K562 (cell line): ENCODE measurements around the gene ARHGAP18. TPM values are rescaled to one million over a fixed set of nuclear protein-coding genes. Genes with fewer than 3 reads are reported as not detected.

ENCODE experiments used
- ATAC-seq: fragments of 200-7000 bp; cut with Tn5 transposase; 3 replicates; pipeline ENCODE4 v1.9.1; 2020; ENCODE audit warnings: moderate library complexity
- BruUV-seq: library from RNA; stranded (reverse); fragments of 400-500 nt; replicated peaks from 2 replicates; lab custom pipeline; 2021; lab: Mats Ljungman, UMichigan
- CTCF ChIA-PET: fragments of 300-600 bp; formaldehyde crosslinking; extraction: SDS; loops from one replicate; lab custom pipeline; 2021; ENCODE audit warnings: low intra/inter-chr PET ratio; lab: Yijun Ruan, JAX
- POLR2A ChIA-PET: fragments of 300-600, 350-650 bp; sonication (Branson Sonifier 250); formaldehyde crosslinking; extraction: SDS; loops from one replicate; lab custom pipeline; 2021; ENCODE audit warnings: antibody characterized with exemption, inconsistent platforms; lab: Yijun Ruan, JAX
- DNase-seq, 4 experiments: peaks; one replicate each; pipeline versions ENCODE4 v3.0.0 to v3.0.0-alpha.2; 2011 to 2018; ENCODE audit warnings: low spot score in 3 of 4, mixed read lengths in 3 of 4; ENCODE audit errors: extremely low read depth in 1 of 4
- FAIRE-seq: peaks from 2 replicates; lab custom pipeline; 2011; peaks lifted over from hg19 to GRCh38; lab: Jason Lieb, UNC
- H2AFZ ChIP-seq: 2 replicates; pipeline ENCODE4 v1.6.0; 2011; ENCODE audit warnings: low read depth, low read length, control low read depth, inconsistent platforms
- H3K27ac ChIP-seq: fragments of 200-600 bp; 3 replicates; pipeline ENCODE4 v1.8.0; 2011; ENCODE audit warnings: low read depth, mild to moderate bottlenecking, control low read depth, inconsistent platforms, low read length, moderate library complexity, mixed read lengths; ENCODE audit errors: extremely low read depth
- H3K27me3 ChIP-seq, 2 experiments: fragments of 300-600 bp in 1 of 2; 2 replicates in 1 of 2; 3 replicates in 1 of 2; pipeline versions ENCODE4 v1.6.0 to v1.8.0; 2011; ENCODE audit warnings: inconsistent platforms in 2 of 2, low read length in 2 of 2, mild to moderate bottlenecking in 1 of 2, mixed read lengths in 1 of 2, moderate library complexity in 1 of 2; ENCODE audit not compliant: control insufficient read depth in 2 of 2, insufficient read depth in 2 of 2
- H3K36me3 ChIP-seq: fragments of 300-600 bp; 3 replicates; pipeline ENCODE4 v1.8.0; 2011; ENCODE audit warnings: mild to moderate bottlenecking, low read length, inconsistent platforms; ENCODE audit not compliant: control insufficient read depth, insufficient read depth
- H3K4me1 ChIP-seq, 2 experiments: fragments of 200-600 bp in 1 of 2; replicated peaks in 1 of 2; 2 replicates in 1 of 2; 3 replicates in 1 of 2; pipeline versions ENCODE4 v1.5.1 to v1.8.0; 2011; ENCODE audit warnings: inconsistent platforms in 2 of 2, low read length in 2 of 2, mild to moderate bottlenecking in 1 of 2, mixed read lengths in 1 of 2, moderate library complexity in 1 of 2; ENCODE audit not compliant: control insufficient read depth in 2 of 2, insufficient read depth in 2 of 2
- H3K4me2 ChIP-seq: 2 replicates; pipeline ENCODE4 v1.6.1; 2011; ENCODE audit warnings: low read length, control low read depth, inconsistent platforms, mixed read lengths; ENCODE audit not compliant: insufficient read depth
- H3K4me3 ChIP-seq: fragments of 200-600 bp; sonication (generic), shearing (Covaris generic); 2 replicates; pipeline ENCODE4 v1.5.1; 2016; ENCODE audit warnings: control low read depth, inconsistent platforms
- H3K79me2 ChIP-seq: fragments of 200-600 bp; 3 replicates; pipeline ENCODE4 v1.8.0; 2011; ENCODE audit warnings: low read length, inconsistent platforms; ENCODE audit not compliant: control insufficient read depth, insufficient read depth
- H3K9ac ChIP-seq, 2 experiments: 2 replicates each; pipeline versions ENCODE4 v1.6.0 to v1.6.1; 2011; ENCODE audit warnings: low read depth in 2 of 2, low read length in 2 of 2, control low read depth in 1 of 2, inconsistent platforms in 1 of 2, mild to moderate bottlenecking in 1 of 2, mixed read lengths in 1 of 2; ENCODE audit not compliant: insufficient read depth in 1 of 2
- H3K9me1 ChIP-seq: one replicate; pipeline ENCODE4 v1.6.0; 2011; ENCODE audit warnings: inconsistent platforms, mild to moderate bottlenecking, low read length, moderate library complexity; ENCODE audit not compliant: control insufficient read depth, insufficient read depth
- H3K9me3 ChIP-seq: replicated peaks from 2 replicates; pipeline ENCODE4 v1.5.1; 2011; ENCODE audit warnings: low read depth, low read length, inconsistent platforms; ENCODE audit not compliant: control insufficient read depth, insufficient read depth
- H4K20me1 ChIP-seq: replicated peaks from 2 replicates; pipeline ENCODE4 v1.6.1; 2011; ENCODE audit warnings: low read length, inconsistent platforms, mixed read lengths; ENCODE audit not compliant: control insufficient read depth, insufficient read depth
- DLX4 ChIP-seq: fragments of 250-450 bp; sonication (Bioruptor Pico); IDR thresholded peaks from 2 replicates; pipeline ENCODE4 v1.6.1; 2021; ENCODE audit warnings: mild to moderate bottlenecking
- ETS1 ChIP-seq: conservative IDR thresholded peaks from 2 replicates; pipeline ENCODE4 v1.6.1; 2011; ENCODE audit warnings: low read depth, mild to moderate bottlenecking, low read length; ENCODE audit not compliant: control insufficient read depth
- GTF2B ChIP-seq: IDR thresholded peaks from 2 replicates; pipeline ENCODE4 v1.6.1; 2011; ENCODE audit not compliant: insufficient read length; ENCODE audit errors: extremely low read depth
- MEF2A ChIP-seq: IDR thresholded peaks from 2 replicates; pipeline ENCODE4 v1.6.1; 2011; ENCODE audit warnings: low read depth, mild to moderate bottlenecking, low read length, moderate library complexity; ENCODE audit not compliant: control insufficient read depth
- MTA1 ChIP-seq: fragments of 450-650 bp; IDR thresholded peaks from 2 replicates; pipeline ENCODE4 v1.6.1; 2017; ENCODE audit warnings: borderline replicate concordance
- PML ChIP-seq: IDR thresholded peaks from 2 replicates; pipeline ENCODE4 v1.6.1; 2012; ENCODE audit warnings: low read length, inconsistent platforms
- SAP30 ChIP-seq: fragments of 200-600 bp; sonication (generic); IDR thresholded peaks from 2 replicates; pipeline ENCODE4 v1.6.1; 2012; ENCODE audit warnings: borderline replicate concordance, low read depth, mild to moderate bottlenecking, moderate library complexity, low read length, control low read depth, inconsistent platforms; ENCODE audit not compliant: insufficient read depth, poor library complexity, severe bottlenecking
- SMARCA5 ChIP-seq: fragments of 450-650 bp; IDR thresholded peaks from 2 replicates; pipeline ENCODE4 v1.6.1; 2016
- SREBF1 ChIP-seq: fragments of 150-350 bp; IDR thresholded peaks from 2 replicates; pipeline ENCODE4 v1.6.1; 2014; ENCODE audit warnings: antibody characterized with exemption, low read depth, low read length, borderline replicate concordance
- TAL1 ChIP-seq: fragments of 450-650 bp; IDR thresholded peaks from 2 replicates; pipeline ENCODE4 v1.6.1; 2016; ENCODE audit warnings: mild to moderate bottlenecking
- WHSC1 ChIP-seq: IDR thresholded peaks from one replicate; pipeline ENCODE4 v1.6.1; 2012; ENCODE audit warnings: low read length, control low read depth, inconsistent platforms
- ZFX ChIP-seq: sonication (generic); formaldehyde crosslinking; IDR thresholded peaks from 2 replicates; pipeline ENCODE4 v1.8.0; 2022; ENCODE audit warnings: mild to moderate bottlenecking, missing genetic modification reagents, moderate library complexity
- ZNF12 ChIP-seq: sonication (generic); formaldehyde crosslinking; IDR thresholded peaks from 2 replicates; pipeline ENCODE4 v1.4.0; 2020; ENCODE audit warnings: mild to moderate bottlenecking, missing genetic modification reagents
- ZNF384 ChIP-seq: IDR thresholded peaks from 2 replicates; pipeline ENCODE4 v1.6.1; 2012; ENCODE audit warnings: low read depth, low read length, improper control_type of control experiment
- ZNF696 ChIP-seq: fragments of 250-450 bp; sonication (Bioruptor Pico); conservative IDR thresholded peaks from 2 replicates; pipeline ENCODE4 v1.4.0; 2020; ENCODE audit warnings: mild to moderate bottlenecking, moderate library complexity
- WGBS: fragments of 100-300 bp; shearing (Covaris generic); methylation state at CpG from one replicate; pipeline ENCODE4 v1.1.6; 2016; ENCODE audit warnings: low coverage, mixed read lengths; ENCODE audit not compliant: insufficient coverage; ENCODE audit errors: missing lambda C conversion rate; 5-methylcytosine and 5-hydroxymethylcytosine counted together
- in situ Hi-C: fragments of 300-500 bp; cut with MboI; formaldehyde crosslinking; loops from 4 replicates; pipeline ENCODE4 v1.15.0; 2018; ENCODE audit warnings: inconsistent platforms, mixed read lengths
- intact Hi-C: fragments of 100-400 bp; cut with micrococcal nuclease; formaldehyde crosslinking; loops from 2 replicates; pipeline ENCODE4 v1.14.2; 2022
- polyA plus RNA-seq, 8 experiments: library from polyadenylated mRNA; depleted of rRNA in 4 of 8; stranded (reverse) in 5 of 8; unstranded in 3 of 8; fragments of >200 nt; fragmentation: Nextera tagmentation in 2 of 8; fragmentation: Illumina TruSeq in 1 of 8; extraction: Ambion mirVana in 2 of 8; extraction: Trizol in 1 of 8; gene quantifications; 2 replicates each; pipeline versions ENCODE4 v1.2.1 to v1.2.3, GENCODE V29; 2011 to 2014; ENCODE audit warnings: inconsistent platforms in 1 of 8, missing spikeins in 1 of 8
- total RNA-seq, 7 experiments: library from RNA; depleted of rRNA in 6 of 7; stranded (reverse); fragments of >200 nt in 6 of 7; fragmentation: Illumina TruSeq in 2 of 7; extraction: Trizol in 2 of 7; gene quantifications; 2 replicates each; pipeline versions ENCODE4 v1.2.1 to v1.2.3, GENCODE V29; 2011 to 2021; ENCODE audit warnings: low replicate concordance in 1 of 7

The ARHGAP18 gene
- total and polyA plus RNA-seq, 9 of the 15 experiments (the other 6 are each of a cell fraction or from before 2014, with no cell fraction given), result 13.3 to 29.7 (median 21.1) TPM

- FAIRE-seq, result no peak
- Histone ChIP-seq H3K79me2 (peaks cover 97% of the 10 kb centered on the region), H3K4me1 (peaks cover 0 to 53% of the 10 kb centered on the region in 2 experiments; a peak in 3 of 5 replicates)
Observed at GRCh38 chr6:129698430-129698829, 11.5 kb downstream of the ARHGAP18 start.

GRCh38 chr6:129697788-129698187 lies 12.2 kb downstream of the ARHGAP18 start:
- Histone ChIP-seq H3K79me2 (peaks cover 97% of the 10 kb centered on the region), H3K36me3 (peaks cover 6% of the 10 kb centered on the region; the same call in 2 of the 3 replicates), H3K9ac (no peak overlapping the region), H3K9me1 (no peaks in the 10 kb centered on the region), H3K4me2 (no peak overlapping the region), H3K4me1 (peaks cover 0 to 53% of the 10 kb centered on the region in 2 experiments; a peak in 3 of 5 replicates), H3K27me3 (no peaks in the 10 kb centered on the region), H4K20me1 (no peaks in the 10 kb centered on the region), H3K27ac (no peak overlapping the region), H3K4me3 (no peak overlapping the region), H2AFZ (no peak overlapping the region), H3K9me3 (no peaks in the 10 kb centered on the region)
- DNase-seq (no peak), ATAC-seq (no peak), FAIRE-seq (no peak)
- BruUV-seq, result no TSS peak
- WGBS, result 89% methylated on average over 2 of the region's 2 CpGs
- in situ Hi-C loops, result no loop called here
- ChIA-PET POLR2A (no interaction called here), CTCF (no interaction called here)
- intact Hi-C loops, result no loop called here
- no peak for TF ChIP-seq WHSC1
- no peak for TF ChIP-seq MTA1
- no peak for TF ChIP-seq ZFX (CRISPR knock-in tag)
- TF ChIP-seq ZNF12 (CRISPR knock-in tag), result no peak
- no peak for TF ChIP-seq ZNF696 (CRISPR knock-in tag)
- TF ChIP-seq DLX4, result no peak
- TF ChIP-seq GTF2B, result no peak
- TF ChIP-seq SMARCA5, result no peak
- TF ChIP-seq SAP30, result no peak
- TF ChIP-seq TAL1, result no peak
- no peak for TF ChIP-seq PML

More at GRCh38 chr6:129698430-129698829, 11.5 kb downstream of the ARHGAP18 start:
- H3K27me3 ChIP-seq, result no peaks in the 10 kb centered on the region
- H3K27ac ChIP-seq, result no peak overlapping the region
- no peak overlapping the region for H3K9ac ChIP-seq
- no peaks in the 10 kb centered on the region for H3K9me1 ChIP-seq
- no peak overlapping the region for H3K4me2 ChIP-seq
- DNase-seq, result no peak
- no peak overlapping the region for H2AFZ ChIP-seq
- H3K9me3 ChIP-seq, result no peaks in the 10 kb centered on the region
- ATAC-seq, result no peak
- H3K4me3 ChIP-seq, result no peak overlapping the region
- no TSS peak for BruUV-seq
- H4K20me1 ChIP-seq, result no peaks in the 10 kb centered on the region
- POLR2A ChIA-PET, result no interaction called here
- peaks cover 11% of the 10 kb centered on the region; the same call in 2 of the 3 replicates for H3K36me3 ChIP-seq
- in situ Hi-C loops, result no loop called here
- CTCF ChIA-PET, result no interaction called here
- WGBS, result 96% methylated on average over 5 of the region's 9 CpGs
- intact Hi-C loops, result no loop called here
- TF ChIP-seq SREBF1 (no peak), ETS1 (no peak), ZNF384 (peak; percentile 43; the same call in 1 of the 2 replicates), MEF2A (no peak)
